Stimulated activated CD4-positive, alpha-beta T cell treated with anti-CD3 and anti-CD28 coated beads, Interleukin-12 subunit alpha, Interleukin-12 subunit beta, amount 100 ng/mL, for 4 hours (primary cell): ENCODE measurements around the gene TCF7L2.
"Not testable (repeated sequence)": the region's sequence is repeated elsewhere in the genome, so short reads cannot be mapped to it uniquely, and the experiment has no call there.

Experiments used
- DNase-seq: peaks from one replicate; pipeline ENCODE4 v3.0.0-alpha.2; 2020

TCF7L2 gene

DNA sequence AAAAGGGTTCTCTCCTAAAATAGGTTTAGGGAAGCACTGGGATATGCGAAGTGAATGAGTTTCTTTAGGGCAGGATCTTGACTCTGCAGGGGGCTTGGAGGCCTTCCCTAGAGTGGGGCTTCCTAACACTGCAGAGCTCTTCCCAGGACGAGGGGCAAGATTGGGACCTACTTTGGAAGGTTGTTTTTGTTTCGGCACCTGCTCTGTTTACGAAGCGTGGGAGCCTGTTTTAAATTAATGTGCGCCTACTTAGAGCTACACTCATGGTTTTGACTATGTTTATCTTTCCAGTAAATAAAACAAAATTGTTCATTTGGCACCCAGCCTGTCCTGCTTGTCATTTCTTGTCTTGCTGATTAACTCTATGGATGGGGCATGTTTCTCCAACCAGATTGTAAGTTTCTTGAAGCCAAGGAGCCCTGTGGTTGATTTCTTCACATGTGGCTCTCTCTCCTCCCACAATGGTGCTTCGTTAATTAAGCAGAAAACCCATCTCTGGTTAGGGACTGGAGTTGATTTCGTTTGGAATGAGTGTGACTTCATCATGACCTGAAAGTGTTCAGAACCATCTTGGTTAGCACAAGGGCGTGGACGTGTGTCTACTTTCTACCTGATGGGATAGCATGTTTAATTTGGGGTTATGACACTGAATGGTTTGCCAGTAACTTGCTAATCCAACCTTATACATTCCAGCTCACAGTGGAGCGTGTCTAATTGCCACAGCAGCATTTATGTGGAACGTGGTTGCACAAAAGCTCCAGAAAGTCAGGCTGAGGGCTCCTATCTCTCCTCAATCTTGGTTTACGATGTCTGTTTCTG lies 98.1 kb downstream of the TCF7L2 start:
- no peak for DNase-seq

DNA sequence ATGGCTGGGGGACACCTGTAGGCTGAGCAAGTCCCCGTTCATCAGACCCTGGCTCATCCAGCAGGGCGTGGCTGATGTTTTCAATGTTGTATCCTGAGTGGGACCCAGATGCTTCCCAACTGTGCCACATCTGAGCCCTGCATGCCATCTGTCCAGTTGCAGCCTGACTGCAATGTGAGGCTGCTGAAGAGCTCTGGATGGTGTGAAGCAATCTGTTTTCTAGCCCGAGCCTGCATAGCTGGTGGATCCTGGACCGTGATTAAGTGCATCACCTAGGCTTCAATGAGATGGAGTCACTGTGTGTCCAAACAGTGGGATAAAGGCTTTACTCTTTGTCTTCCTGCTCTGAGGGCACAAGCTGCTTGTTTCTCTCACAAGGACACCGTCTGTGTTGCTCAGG lies 99.8 kb downstream of the TCF7L2 start:
- DNase-seq = no peak

GRCh38 chr10:113052076-113052830 lies 102.2 kb downstream of the TCF7L2 start:
- no peak for DNase-seq

DNA sequence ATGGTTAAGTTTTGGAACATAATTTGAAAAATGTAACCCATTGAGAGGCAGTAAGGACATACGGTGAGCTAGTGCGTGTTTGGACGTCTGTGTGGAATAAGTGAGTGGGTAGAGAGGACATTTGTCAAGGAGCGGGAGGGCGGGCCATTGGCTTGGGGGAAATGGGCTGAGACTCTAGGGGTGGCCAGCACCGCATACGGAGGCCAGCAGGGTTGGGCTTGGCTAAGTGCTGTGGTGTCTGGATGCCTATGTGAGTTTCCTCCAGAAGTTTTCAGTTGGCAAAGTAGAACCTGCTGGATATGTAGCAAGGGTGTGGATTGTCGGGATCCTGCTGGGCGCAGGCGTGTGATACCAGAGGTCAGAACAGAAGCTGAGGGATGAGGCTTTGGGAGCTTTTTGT lies 103.0 kb downstream of the TCF7L2 start:
- no peak for DNase-seq

- no peak for DNase-seq
Observed at GRCh38 chr10:113053881-113054280, 103.8 kb downstream of the TCF7L2 start.

GRCh38 chr10:113055458-113055857 lies 105.4 kb downstream of the TCF7L2 start:
- no peak for DNase-seq

- no peak for DNase-seq
Observed at GRCh38 chr10:113056030-113056429, 106.0 kb downstream of the TCF7L2 start.

- DNase-seq = no peak
Observed at GRCh38 chr10:113056441-113057021, 106.5 kb downstream of the TCF7L2 start.

- no peak for DNase-seq
Observed at GRCh38 chr10:113057948-113058522, 108.0 kb downstream of the TCF7L2 start.

GRCh38 chr10:113058523-113059370 lies 108.7 kb downstream of the TCF7L2 start:
- no peak for DNase-seq

- no peak for DNase-seq
Observed at GRCh38 chr10:113059371-113059780, 109.3 kb downstream of the TCF7L2 start.

GRCh38 chr10:113060201-113061053 lies 110.4 kb downstream of the TCF7L2 start:
- DNase-seq = no peak

GRCh38 chr10:113061054-113061430 lies 111.0 kb downstream of the TCF7L2 start:
- no peak for DNase-seq

DNA sequence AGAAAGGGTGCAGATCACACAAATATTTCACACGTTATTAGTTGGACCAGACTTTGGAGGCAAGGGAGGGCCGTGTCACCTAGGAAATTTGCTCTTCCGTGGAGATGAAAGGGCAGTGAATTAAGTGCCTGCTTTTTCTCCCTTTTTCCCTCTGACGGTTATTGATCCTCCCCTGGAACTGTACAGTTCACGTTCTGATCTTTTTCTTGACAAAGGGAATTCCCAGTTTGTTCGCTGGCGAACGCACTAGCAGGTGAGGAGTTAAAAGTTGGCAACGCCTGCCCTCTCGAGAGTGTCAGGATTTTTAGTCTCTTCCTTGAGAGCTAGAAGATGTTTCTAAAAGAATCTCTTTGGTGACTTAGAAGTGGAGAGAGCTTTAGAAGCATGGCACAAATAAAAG lies 111.5 kb downstream of the TCF7L2 start:
- DNase-seq = no peak

GRCh38 chr10:113063043-113063967 lies 113.3 kb downstream of the TCF7L2 start:
- no peak for DNase-seq

DNA sequence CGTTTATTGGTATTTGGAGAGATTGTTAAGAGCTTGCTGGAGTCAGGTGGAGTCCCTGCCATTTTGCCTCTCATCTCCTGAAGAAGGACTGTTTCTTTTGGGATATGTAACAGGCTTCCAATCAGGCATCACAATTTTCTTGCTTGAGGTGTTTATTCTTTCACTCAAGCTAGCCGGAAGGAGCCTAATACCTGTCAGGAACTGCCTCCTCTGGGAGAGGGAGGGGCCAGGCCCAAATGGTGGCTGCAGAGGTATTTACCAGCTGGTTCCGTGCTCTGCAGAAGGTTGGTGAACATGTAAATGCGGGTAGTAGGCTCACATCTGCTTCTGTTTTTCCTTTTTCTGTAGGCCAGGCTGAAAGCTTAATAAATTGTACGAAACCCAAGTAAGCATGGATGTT lies 114.0 kb downstream of the TCF7L2 start:
- DNase-seq = no peak

DNA sequence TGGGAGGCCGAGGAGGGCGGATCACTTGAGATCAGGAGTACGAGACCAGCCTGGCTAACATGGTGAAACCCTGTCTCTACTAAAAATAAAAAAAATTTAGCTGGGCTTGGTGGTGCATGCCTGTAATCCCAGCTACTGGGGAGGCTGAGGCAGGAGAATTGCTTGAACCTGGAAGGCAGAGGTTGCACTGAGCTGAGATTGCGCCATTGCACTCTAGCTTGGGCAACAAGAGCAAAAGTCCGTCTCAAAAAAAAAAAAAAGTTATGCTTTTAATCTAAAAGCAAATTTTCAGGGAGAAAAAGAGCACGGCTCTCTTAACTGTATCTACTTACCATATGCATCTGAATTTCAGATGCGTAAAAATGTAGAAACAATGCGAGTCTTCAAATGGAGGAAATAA lies 116.1 kb downstream of the TCF7L2 start:
- not testable (repeated sequence) for DNase-seq

DNA sequence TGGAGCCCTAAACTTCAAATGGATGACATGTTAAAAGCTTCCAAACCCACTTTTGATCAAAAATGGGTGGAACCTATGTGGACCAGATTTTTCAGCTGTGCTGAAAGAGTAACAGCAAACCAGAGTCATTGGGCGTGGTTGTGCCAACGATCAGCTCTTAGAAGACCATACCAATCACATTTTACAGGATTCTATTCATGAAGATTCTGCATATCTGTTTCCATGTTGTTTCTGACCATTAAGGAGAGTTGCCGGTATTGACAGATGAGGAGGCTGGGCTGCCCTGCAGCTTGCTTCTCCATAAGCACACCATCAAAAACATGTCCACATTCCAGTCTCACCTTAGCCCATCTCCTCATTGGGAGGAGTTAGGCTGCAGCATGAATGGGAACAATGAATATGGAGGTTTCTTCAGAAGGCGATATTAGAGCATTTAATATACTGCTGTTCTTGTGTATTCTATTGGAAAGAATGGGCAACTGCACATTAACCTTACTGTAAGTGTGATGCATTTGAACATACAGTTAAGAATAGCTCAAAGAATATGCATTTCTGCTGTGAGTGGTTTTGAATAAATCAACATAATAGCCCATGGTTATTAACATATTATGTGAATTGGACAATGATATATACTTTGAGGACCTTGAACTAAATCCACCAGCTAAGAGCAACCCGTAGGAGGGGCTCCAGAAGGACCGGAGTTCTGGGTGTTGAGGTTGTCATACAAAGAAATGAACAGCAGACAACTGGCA lies 116.7 kb downstream of the TCF7L2 start:
- DNase-seq = no peak

DNA sequence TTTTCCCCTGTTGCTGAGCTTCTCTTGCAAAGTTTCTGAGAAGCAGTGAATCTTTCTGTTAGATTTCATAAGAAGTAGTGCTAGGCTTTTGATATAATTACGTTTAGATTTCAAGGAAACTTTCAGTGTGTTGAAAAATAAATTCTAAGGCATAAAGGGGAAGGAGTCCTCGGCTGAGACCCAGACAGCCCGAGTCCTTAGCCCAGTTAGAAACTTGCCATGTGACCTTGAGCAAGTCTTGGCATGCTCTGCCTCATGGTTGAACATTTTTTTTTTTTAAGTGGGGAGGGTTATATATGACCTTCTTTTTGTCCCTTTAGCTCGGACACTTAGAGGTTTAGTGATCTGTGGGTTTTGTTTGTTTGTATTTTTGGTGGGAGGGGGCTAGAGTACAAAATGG lies 117.5 kb downstream of the TCF7L2 start:
- no peak for DNase-seq
